ENCODE results near the gene STBD1. TPM values are rescaled to one million over a fixed set of nuclear protein-coding genes. Genes with fewer than 3 reads are reported as not detected.
A peak's percentile ranks its signal among the peaks of the same experiment; 100 is the strongest.

STBD1 gene
- total and polyA plus RNA-seq, 9 of the 15 experiments (the other 6 are each of a cell fraction or from before 2014, with no cell fraction given) = 0.08 to 0.64 (median 0.27) TPM; not detected in 2

DNA sequence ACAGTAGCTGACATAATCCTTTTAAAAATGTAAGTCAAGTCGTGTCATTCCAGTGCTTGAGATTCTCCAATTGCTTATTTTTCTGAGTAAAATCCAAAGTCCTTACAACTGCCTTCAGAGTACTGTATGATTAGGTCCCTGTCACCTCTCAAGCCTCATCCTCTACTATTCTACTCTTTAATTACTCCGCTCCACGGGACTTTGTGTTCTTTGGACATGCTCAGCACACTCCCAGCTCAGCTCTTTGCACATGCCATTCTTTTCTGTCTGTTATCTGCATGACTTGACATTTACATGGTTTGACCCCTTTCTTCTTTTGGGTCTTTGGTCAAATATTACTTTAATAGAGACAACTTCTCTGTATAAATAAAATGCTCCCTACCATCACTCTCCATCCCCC is 39.9 kb upstream of the STBD1 start:
- Histone ChIP-seq H4K20me1 (replicated peaks; ENCODE audit: control insufficient read depth, insufficient read depth, low read length) (no peaks in the 10 kb centered on the region), H3K9ac (ENCODE audit: insufficient read depth in 1 of 2, low read depth in 2 of 2, low read length in 2 of 2) (no peak overlapping the region), H3K4me1 (replicated peaks in 1 of 2; ENCODE audit: control insufficient read depth in 2 of 2, insufficient read depth in 2 of 2, low read length in 2 of 2) (no peaks in the 10 kb centered on the region), H3K9me1 (ENCODE audit: control insufficient read depth, insufficient read depth, low read length) (no peaks in the 10 kb centered on the region), H3K27me3 (ENCODE audit: control insufficient read depth in 2 of 2, insufficient read depth in 2 of 2, low read length in 2 of 2) (no peaks in the 10 kb centered on the region), H3K9me3 (replicated peaks; ENCODE audit: control insufficient read depth, insufficient read depth, low read depth, low read length) (no peaks in the 10 kb centered on the region), H3K79me2 (ENCODE audit: control insufficient read depth, insufficient read depth, low read length) (no peaks in the 10 kb centered on the region), H3K27ac (ENCODE audit: extremely low read depth, low read depth, low read length) (no peak overlapping the region), H2AFZ (ENCODE audit: low read depth, low read length) (no peak overlapping the region; the same call in 1 of the 2 replicates), H3K4me3 (no peak overlapping the region), H3K36me3 (ENCODE audit: control insufficient read depth, insufficient read depth, low read length) (no peaks in the 10 kb centered on the region), H3K4me2 (ENCODE audit: insufficient read depth, low read length) (no peak overlapping the region)
- TF ChIP-seq CSDE1 (IDR thresholded peaks at IDR 0.05) (no peak), MAFG (tag; conservative IDR thresholded peaks at IDR 0.05) (peak; percentile 35; the same call in 1 of the 2 replicates)
- DNase-seq (ENCODE audit: extremely low read depth in 1 of 4, low spot score in 3 of 4) = no peak
- 33% methylated on average over 3 of the region's 3 CpGs for WGBS (ENCODE audit: insufficient coverage, low coverage, missing lambda C conversion rate)
- no TSS peak for BruUV-seq (replicated peaks)
- no peak for FAIRE-seq
- ChIA-PET CTCF (ENCODE audit: low intra/inter-chr PET ratio) (no interaction called here), POLR2A (interaction anchor here (0.6 to 0.7 kb wide), 3 partner anchors 35 to 619 kb away, joined by 3 read pairs; no protein-coding TSS in a partner anchor)
- in situ Hi-C loops (cut with MboI) (no loop called here), intact Hi-C loops (cut with micrococcal nuclease) (no loop called here)
- no peak for ATAC-seq

DNA sequence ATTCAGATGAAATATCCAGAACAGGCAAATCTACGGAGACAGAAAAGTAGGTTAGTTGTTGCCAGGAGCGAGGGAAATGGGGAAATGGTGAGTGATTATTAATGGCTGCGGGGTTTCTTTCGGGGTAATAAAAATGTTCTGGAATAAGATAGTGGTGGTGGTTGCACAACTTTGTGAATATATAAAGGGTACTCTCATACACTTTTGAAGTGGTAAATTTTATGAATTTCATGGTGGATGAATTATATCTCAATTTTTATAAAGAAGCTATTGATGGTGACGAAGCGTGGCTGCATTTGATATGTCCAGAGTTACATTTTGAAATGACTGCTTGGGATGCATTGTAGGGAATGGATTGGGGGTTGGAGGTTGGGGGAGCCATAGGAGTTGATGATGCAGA is 38.7 kb upstream of the STBD1 start:
- intact Hi-C loops (cut with micrococcal nuclease) (no loop called here), in situ Hi-C loops (cut with MboI) (no loop called here)
- ATAC-seq (no peak), FAIRE-seq (no peak), DNase-seq (ENCODE audit: extremely low read depth in 1 of 4, low spot score in 3 of 4) (no peak)
- Histone ChIP-seq H4K20me1 (replicated peaks; ENCODE audit: control insufficient read depth, insufficient read depth, low read length) (no peaks in the 10 kb centered on the region), H3K27ac (ENCODE audit: extremely low read depth, low read depth, low read length) (no peak overlapping the region), H3K4me3 (no peak overlapping the region), H3K9me1 (ENCODE audit: control insufficient read depth, insufficient read depth, low read length) (no peaks in the 10 kb centered on the region), H3K9me3 (replicated peaks; ENCODE audit: control insufficient read depth, insufficient read depth, low read depth, low read length) (no peaks in the 10 kb centered on the region), H3K36me3 (ENCODE audit: control insufficient read depth, insufficient read depth, low read length) (no peaks in the 10 kb centered on the region; the same call in 2 of the 3 replicates), H3K79me2 (ENCODE audit: control insufficient read depth, insufficient read depth, low read length) (no peaks in the 10 kb centered on the region), H3K27me3 (ENCODE audit: control insufficient read depth in 2 of 2, insufficient read depth in 2 of 2, low read length in 2 of 2) (no peaks in the 10 kb centered on the region), H3K4me1 (replicated peaks in 1 of 2; ENCODE audit: control insufficient read depth in 2 of 2, insufficient read depth in 2 of 2, low read length in 2 of 2) (no peaks in the 10 kb centered on the region), H3K4me2 (ENCODE audit: insufficient read depth, low read length) (no peak overlapping the region), H2AFZ (ENCODE audit: low read depth, low read length) (no peak overlapping the region), H3K9ac (ENCODE audit: insufficient read depth in 1 of 2, low read depth in 2 of 2, low read length in 2 of 2) (no peak overlapping the region)
- no TSS peak for BruUV-seq (replicated peaks)
- TF ChIP-seq, protein P1, sequence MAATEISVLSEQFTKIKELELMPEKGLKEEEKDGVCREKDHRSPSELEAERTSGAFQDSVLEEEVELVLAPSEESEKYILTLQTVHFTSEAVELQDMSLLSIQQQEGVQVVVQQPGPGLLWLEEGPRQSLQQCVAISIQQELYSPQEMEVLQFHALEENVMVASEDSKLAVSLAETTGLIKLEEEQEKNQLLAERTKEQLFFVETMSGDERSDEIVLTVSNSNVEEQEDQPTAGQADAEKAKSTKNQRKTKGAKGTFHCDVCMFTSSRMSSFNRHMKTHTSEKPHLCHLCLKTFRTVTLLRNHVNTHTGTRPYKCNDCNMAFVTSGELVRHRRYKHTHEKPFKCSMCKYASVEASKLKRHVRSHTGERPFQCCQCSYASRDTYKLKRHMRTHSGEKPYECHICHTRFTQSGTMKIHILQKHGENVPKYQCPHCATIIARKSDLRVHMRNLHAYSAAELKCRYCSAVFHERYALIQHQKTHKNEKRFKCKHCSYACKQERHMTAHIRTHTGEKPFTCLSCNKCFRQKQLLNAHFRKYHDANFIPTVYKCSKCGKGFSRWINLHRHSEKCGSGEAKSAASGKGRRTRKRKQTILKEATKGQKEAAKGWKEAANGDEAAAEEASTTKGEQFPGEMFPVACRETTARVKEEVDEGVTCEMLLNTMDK (IDR thresholded peaks at IDR 0.05; ENCODE audit: borderline replicate concordance, insufficient read depth, low read depth, low read length, poor library complexity, severe bottlenecking) = no peak
- TF ChIP-seq, protein P2, sequence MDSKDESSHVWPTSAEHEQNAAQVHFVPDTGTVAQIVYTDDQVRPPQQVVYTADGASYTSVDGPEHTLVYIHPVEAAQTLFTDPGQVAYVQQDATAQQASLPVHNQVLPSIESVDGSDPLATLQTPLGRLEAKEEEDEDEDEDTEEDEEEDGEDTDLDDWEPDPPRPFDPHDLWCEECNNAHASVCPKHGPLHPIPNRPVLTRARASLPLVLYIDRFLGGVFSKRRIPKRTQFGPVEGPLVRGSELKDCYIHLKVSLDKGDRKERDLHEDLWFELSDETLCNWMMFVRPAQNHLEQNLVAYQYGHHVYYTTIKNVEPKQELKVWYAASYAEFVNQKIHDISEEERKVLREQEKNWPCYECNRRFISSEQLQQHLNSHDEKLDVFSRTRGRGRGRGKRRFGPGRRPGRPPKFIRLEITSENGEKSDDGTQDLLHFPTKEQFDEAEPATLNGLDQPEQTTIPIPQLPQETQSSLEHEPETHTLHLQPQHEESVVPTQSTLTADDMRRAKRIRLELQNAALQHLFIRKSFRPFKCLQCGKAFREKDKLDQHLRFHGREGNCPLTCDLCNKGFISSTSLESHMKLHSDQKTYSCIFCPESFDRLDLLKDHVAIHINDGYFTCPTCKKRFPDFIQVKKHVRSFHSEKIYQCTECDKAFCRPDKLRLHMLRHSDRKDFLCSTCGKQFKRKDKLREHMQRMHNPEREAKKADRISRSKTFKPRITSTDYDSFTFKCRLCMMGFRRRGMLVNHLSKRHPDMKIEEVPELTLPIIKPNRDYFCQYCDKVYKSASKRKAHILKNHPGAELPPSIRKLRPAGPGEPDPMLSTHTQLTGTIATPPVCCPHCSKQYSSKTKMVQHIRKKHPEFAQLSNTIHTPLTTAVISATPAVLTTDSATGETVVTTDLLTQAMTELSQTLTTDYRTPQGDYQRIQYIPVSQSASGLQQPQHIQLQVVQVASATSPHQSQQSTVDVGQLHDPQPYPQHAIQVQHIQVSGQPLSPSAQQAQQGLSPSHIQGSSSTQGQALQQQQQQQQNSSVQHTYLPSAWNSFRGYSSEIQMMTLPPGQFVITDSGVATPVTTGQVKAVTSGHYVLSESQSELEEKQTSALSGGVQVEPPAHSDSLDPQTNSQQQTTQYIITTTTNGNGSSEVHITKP (IDR thresholded peaks at IDR 0.05; ENCODE audit: partially characterized antibody) = no peak
- TF ChIP-seq, protein P3, sequence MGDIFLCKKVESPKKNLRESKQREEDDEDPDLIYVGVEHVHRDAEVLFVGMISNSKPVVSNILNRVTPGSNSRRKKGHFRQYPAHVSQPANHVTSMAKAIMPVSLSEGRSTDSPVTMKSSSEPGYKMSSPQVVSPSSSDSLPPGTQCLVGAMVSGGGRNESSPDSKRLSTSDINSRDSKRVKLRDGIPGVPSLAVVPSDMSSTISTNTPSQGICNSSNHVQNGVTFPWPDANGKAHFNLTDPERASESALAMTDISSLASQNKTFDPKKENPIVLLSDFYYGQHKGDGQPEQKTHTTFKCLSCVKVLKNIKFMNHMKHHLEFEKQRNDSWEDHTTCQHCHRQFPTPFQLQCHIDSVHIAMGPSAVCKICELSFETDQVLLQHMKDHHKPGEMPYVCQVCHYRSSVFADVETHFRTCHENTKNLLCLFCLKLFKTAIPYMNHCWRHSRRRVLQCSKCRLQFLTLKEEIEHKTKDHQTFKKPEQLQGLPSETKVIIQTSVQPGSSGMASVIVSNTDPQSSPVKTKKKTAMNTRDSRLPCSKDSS (IDR thresholded peaks at IDR 0.05; ENCODE audit: low read depth, partially characterized antibody) = no peak
- ChIA-PET POLR2A (no interaction called here), CTCF (ENCODE audit: low intra/inter-chr PET ratio) (no interaction called here)
- 88% methylated on average over 6 of the region's 6 CpGs for WGBS (ENCODE audit: insufficient coverage, low coverage, missing lambda C conversion rate)
